ENCODE results near the gene GNG10.

DNA sequence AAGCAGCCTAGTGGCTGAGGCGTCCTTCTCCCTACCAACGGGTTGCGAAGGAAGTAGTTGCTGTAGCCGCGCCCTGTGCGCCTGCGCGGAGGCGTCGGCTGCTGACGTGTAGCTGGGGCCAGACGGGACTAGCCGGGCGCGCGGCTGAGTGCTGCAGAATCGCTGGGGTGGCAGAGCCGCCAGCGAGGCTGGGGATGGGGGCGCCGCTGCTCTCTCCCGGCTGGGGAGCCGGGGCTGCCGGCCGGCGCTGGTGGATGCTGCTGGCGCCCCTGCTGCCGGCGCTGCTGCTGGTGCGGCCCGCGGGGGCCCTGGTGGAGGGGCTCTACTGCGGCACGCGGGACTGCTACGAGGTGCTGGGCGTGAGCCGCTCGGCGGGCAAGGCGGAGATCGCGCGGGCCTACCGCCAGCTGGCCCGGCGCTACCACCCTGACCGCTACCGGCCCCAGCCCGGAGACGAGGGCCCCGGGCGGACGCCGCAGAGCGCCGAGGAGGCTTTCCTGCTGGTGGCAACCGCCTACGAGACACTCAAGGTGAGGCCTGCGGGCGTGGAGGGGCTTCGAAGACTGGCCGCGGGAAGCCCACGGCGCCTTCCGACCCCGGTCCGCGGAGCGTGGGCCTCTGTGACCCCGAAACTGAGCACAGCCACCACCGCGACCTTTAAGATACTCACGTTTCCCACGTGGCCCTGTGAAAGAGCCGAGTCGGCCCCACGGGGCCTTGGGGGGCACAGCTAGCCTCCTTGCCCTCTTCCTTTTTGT lies 30.0 kb upstream of the GNG10 start, which contains the start of gene DNAJC25:
- TF ChIP-seq POLR2A (IDR thresholded peaks at IDR 0.05) = peak in 2 of 4 donors; percentile 84 to 94
- TF ChIP-seq, protein P1, sequence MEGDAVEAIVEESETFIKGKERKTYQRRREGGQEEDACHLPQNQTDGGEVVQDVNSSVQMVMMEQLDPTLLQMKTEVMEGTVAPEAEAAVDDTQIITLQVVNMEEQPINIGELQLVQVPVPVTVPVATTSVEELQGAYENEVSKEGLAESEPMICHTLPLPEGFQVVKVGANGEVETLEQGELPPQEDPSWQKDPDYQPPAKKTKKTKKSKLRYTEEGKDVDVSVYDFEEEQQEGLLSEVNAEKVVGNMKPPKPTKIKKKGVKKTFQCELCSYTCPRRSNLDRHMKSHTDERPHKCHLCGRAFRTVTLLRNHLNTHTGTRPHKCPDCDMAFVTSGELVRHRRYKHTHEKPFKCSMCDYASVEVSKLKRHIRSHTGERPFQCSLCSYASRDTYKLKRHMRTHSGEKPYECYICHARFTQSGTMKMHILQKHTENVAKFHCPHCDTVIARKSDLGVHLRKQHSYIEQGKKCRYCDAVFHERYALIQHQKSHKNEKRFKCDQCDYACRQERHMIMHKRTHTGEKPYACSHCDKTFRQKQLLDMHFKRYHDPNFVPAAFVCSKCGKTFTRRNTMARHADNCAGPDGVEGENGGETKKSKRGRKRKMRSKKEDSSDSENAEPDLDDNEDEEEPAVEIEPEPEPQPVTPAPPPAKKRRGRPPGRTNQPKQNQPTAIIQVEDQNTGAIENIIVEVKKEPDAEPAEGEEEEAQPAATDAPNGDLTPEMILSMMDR (IDR thresholded peaks at IDR 0.05) = no peak
- no peak for TF ChIP-seq EP300 (IDR thresholded peaks at IDR 0.05)
- TF ChIP-seq POLR2AphosphoS5 (IDR thresholded peaks at IDR 0.05) = peak; percentile 98 to 99 (median 99)
